K562 (cell line): Measurements from ENCODE around the gene TMEM191C. TPM values are rescaled to one million over a fixed set of nuclear protein-coding genes. Genes with fewer than 3 reads are reported as not detected.

Experiments used
- ATF7 ChIP-seq: fragments of 450-650 bp; IDR thresholded peaks from 2 replicates; pipeline ENCODE4 v1.7.1; 2014; ENCODE audit warnings: mild to moderate bottlenecking, moderate library complexity
- CHD4 ChIP-seq: fragments of 200-600 bp; sonication (generic); IDR thresholded peaks from 3 replicates; pipeline ENCODE4 v1.6.1; 2012; ENCODE audit warnings: low read depth, mild to moderate bottlenecking, mixed read lengths, low read length, inconsistent platforms; ENCODE audit not compliant: insufficient read depth, insufficient replicate concordance, poor library complexity, severe bottlenecking
- CREB3 ChIP-seq: fragments of 450-650 bp; conservative IDR thresholded peaks from 2 replicates; pipeline ENCODE4 v1.6.1; 2016; ENCODE audit warnings: missing genetic modification characterization, low read depth, mild to moderate bottlenecking, missing compliant biosample characterization, moderate library complexity
- DPF2 ChIP-seq: fragments of 450-650 bp; IDR thresholded peaks from 2 replicates; pipeline ENCODE4 v1.6.1; 2016
- E2F8 ChIP-seq: fragments of 450-650 bp; IDR thresholded peaks from 2 replicates; pipeline ENCODE4 v1.7.1; 2018; ENCODE audit warnings: mild to moderate bottlenecking, low read depth; ENCODE audit not compliant: partially characterized antibody
- ELK3 ChIP-seq: fragments of 450-650 bp; formaldehyde crosslinking; IDR thresholded peaks from 2 replicates; pipeline ENCODE4 v1.4.0; 2020; ENCODE audit warnings: mild to moderate bottlenecking
- ESRRA ChIP-seq: fragments of 450-650 bp; IDR thresholded peaks from 2 replicates; pipeline ENCODE4 v1.6.1; 2014; ENCODE audit warnings: low read depth, mild to moderate bottlenecking, moderate library complexity, borderline replicate concordance
- KDM5B ChIP-seq: fragments of 200-600 bp; sonication (generic); IDR thresholded peaks from 2 replicates; pipeline ENCODE4 v1.6.1; 2012; ENCODE audit warnings: low read depth, mild to moderate bottlenecking, moderate library complexity, low read length, control low read depth, inconsistent platforms; ENCODE audit not compliant: insufficient replicate concordance
- MAX ChIP-seq: sonication (generic); formaldehyde crosslinking; IDR thresholded peaks from 2 replicates; pipeline ENCODE4 v1.9.0; 2022; ENCODE audit warnings: mild to moderate bottlenecking, missing genetic modification reagents
- RB1 ChIP-seq: fragments of 450-650 bp; IDR thresholded peaks from 2 replicates; pipeline ENCODE4 v1.6.1; 2017; ENCODE audit warnings: low read depth, mild to moderate bottlenecking
- SMAD1 ChIP-seq: fragments of 150-350 bp; IDR thresholded peaks from 2 replicates; pipeline ENCODE4 v1.6.1; 2014; ENCODE audit warnings: low read length, low read depth; ENCODE audit not compliant: partially characterized antibody
- TCF7 ChIP-seq: sonication (generic); IDR thresholded peaks from 2 replicates; pipeline ENCODE4 v1.6.1; 2016; ENCODE audit warnings: antibody characterized with exemption, borderline replicate concordance
- TSC22D4 ChIP-seq: fragments of 450-650 bp; IDR thresholded peaks from 2 replicates; pipeline ENCODE4 v1.6.1; 2016; ENCODE audit warnings: missing genetic modification characterization, missing biosample characterization, control low read depth
- ZBTB34 ChIP-seq: fragments of 250-450 bp; sonication (Bioruptor Pico); IDR thresholded peaks from 2 replicates; pipeline ENCODE4 v1.8.0; 2021; ENCODE audit warnings: mild to moderate bottlenecking, moderate library complexity
- ZNF23 ChIP-seq: fragments of 250-450 bp; sonication (Bioruptor Pico); IDR thresholded peaks from 2 replicates; pipeline ENCODE4 v1.4.0; 2020; ENCODE audit warnings: mild to moderate bottlenecking
- ZNF347 ChIP-seq: fragments of 450-650 bp; formaldehyde crosslinking; IDR thresholded peaks from 2 replicates; pipeline ENCODE4 v1.4.0; 2020; ENCODE audit warnings: low read depth, mild to moderate bottlenecking, moderate library complexity
- ZNF589 ChIP-seq: fragments of 200-800 bp; sonication (Bioruptor generic); IDR thresholded peaks from 2 replicates; pipeline ENCODE4 v1.6.1; 2016; ENCODE audit warnings: low read depth, missing genetic modification characterization, missing compliant biosample characterization
- polyA plus RNA-seq, 8 experiments: library from polyadenylated mRNA; depleted of rRNA in 4 of 8; stranded (reverse) in 5 of 8; unstranded in 3 of 8; fragments of >200 nt; fragmentation: Nextera tagmentation in 2 of 8; fragmentation: Illumina TruSeq in 1 of 8; extraction: Ambion mirVana in 2 of 8; extraction: Trizol in 1 of 8; gene quantifications; 2 replicates each; pipeline versions ENCODE4 v1.2.1 to v1.2.3, GENCODE V29; 2011 to 2014; ENCODE audit warnings: inconsistent platforms in 1 of 8, missing spikeins in 1 of 8
- total RNA-seq, 7 experiments: library from RNA; depleted of rRNA in 6 of 7; stranded (reverse); fragments of >200 nt in 6 of 7; fragmentation: Illumina TruSeq in 2 of 7; extraction: Trizol in 2 of 7; gene quantifications; 2 replicates each; pipeline versions ENCODE4 v1.2.1 to v1.2.3, GENCODE V29; 2011 to 2021; ENCODE audit warnings: low replicate concordance in 1 of 7
- TF ChIP-seq, protein P1 (sequence below): sonication (generic); formaldehyde crosslinking; IDR thresholded peaks from 2 replicates; pipeline ENCODE4 v1.8.1; 2023; ENCODE audit warnings: mild to moderate bottlenecking, missing genetic modification reagents

Gene TMEM191C
- total and polyA plus RNA-seq, 9 of the 15 experiments (the other 6 are each of a cell fraction or from before 2014, with no cell fraction given): 0.15 to 7.1 (median 1.1) TPM

DNA sequence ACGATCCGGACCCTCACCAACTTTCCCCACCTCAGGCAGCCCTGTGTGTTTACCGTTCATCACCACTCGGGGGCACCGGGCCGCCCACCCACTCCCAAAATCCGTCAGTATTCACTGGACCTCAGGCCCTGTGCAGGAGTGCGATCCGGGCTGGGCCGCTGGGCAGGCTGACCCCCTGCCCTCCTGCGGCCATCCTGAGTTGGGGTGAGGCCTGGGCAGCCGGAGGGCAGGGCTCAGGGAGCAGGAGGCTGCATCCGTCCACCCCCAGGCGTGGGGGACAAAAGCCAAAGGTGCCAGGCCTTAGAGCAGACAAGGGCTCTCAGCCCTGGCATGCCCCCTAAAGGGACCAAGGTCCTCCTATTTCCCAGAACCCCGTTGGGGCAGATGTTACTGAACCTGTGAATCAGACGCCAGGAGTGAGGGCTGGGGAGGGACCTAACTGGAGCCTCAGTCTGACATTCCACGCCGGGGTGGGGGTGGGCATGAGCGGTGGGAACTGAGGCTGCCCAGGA is 16.8 kb upstream of the TMEM191C start (continued):
- TF ChIP-seq, protein P1, sequence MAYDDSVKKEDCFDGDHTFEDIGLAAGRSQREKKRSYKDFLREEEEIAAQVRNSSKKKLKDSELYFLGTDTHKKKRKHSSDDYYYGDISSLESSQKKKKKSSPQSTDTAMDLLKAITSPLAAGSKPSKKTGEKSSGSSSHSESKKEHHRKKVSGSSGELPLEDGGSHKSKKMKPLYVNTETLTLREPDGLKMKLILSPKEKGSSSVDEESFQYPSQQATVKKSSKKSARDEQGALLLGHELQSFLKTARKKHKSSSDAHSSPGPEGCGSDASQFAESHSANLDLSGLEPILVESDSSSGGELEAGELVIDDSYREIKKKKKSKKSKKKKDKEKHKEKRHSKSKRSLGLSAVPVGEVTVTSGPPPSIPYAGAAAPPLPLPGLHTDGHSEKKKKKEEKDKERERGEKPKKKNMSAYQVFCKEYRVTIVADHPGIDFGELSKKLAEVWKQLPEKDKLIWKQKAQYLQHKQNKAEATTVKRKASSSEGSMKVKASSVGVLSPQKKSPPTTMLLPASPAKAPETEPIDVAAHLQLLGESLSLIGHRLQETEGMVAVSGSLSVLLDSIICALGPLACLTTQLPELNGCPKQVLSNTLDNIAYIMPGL (CRISPR knock-in tag): peak; percentile 71; the same call in 1 of the 2 replicates
- TF ChIP-seq ZNF23 (CRISPR knock-in tag) (no peak), CREB3 (tag) (no peak), ZNF589 (CRISPR knock-in tag) (no peak), ATF7 (no peak), CHD4 (no peak), RB1 (no peak), ESRRA (no peak), MAX (CRISPR knock-in tag) (peak; percentile 53; the same call in 1 of the 2 replicates), DPF2 (no peak), TSC22D4 (no peak), E2F8 (peak; percentile 42), ZNF347 (CRISPR knock-in tag) (no peak), ELK3 (no peak), TCF7 (no peak), ZBTB34 (CRISPR knock-in tag) (no peak), SMAD1 (peak; percentile 31), KDM5B (peak; percentile 16)
